A673 (cell line): Measurements from ENCODE around the gene OPN3.

ENCODE experiments used
- CTCF ChIP-seq: fragments of 300-800, 200-600 bp; sonication (generic); conservative IDR thresholded peaks from 2 replicates; pipeline ENCODE4 v1.5.1; 2017; ENCODE audit warnings: low read depth, mild to moderate bottlenecking, antibody characterized with exemption, low read length, moderate library complexity, mixed read lengths
- EZH2 ChIP-seq: fragments of 200-600 bp; sonication (generic); IDR thresholded peaks from 2 replicates; pipeline ENCODE4 v1.6.1; 2017; ENCODE audit warnings: borderline replicate concordance, low read depth, mild to moderate bottlenecking, mixed read lengths, antibody characterized with exemption, low read length; ENCODE audit not compliant: poor library complexity, severe bottlenecking

- TF ChIP-seq CTCF = no peak
- no peak for TF ChIP-seq EZH2
These were observed 13.8 kb upstream of the OPN3 start for GRCh38 chr1:241654019-241654418.
